Colonic mucosa (tissue), 4 donors: Measurements from ENCODE around the gene BMP7. TPM values are rescaled to one million over a fixed set of nuclear protein-coding genes. Genes with fewer than 3 reads are reported as not detected.
"Not testable (repeated sequence)": the region's sequence is repeated elsewhere in the genome, so short reads cannot be mapped to it uniquely, and the experiment has no call there.

Experiments used
- DNase-seq: peaks from one replicate; pipeline ENCODE4 v3.0.0-alpha.2; 2020
- H3K27ac ChIP-seq: fragments of 200-600 bp; one replicate; pipeline ENCODE4 v1.8.0; 2021
- H3K27me3 ChIP-seq: fragments of 200-600 bp; one replicate; pipeline ENCODE4 v1.8.0; 2021
- H3K36me3 ChIP-seq: fragments of 200-600 bp; one replicate; pipeline ENCODE4 v1.8.0; 2021
- H3K4me1 ChIP-seq: fragments of 200-600 bp; one replicate; pipeline ENCODE4 v1.8.0; 2021; ENCODE audit warnings: mild to moderate bottlenecking
- H3K4me3 ChIP-seq: fragments of 200-600 bp; one replicate; pipeline ENCODE4 v1.8.0; 2021
- H3K9ac ChIP-seq, 2 donors: one replicate each; pipeline ENCODE4 v1.7.0; 2013; ENCODE audit warnings: control low read depth in 2 of 2, low read depth in 2 of 2, low read length in 2 of 2
- H3K9me3 ChIP-seq: fragments of 200-600 bp; one replicate; pipeline ENCODE4 v1.8.0; 2021
- intact Hi-C: fragments of 100-400 bp; cut with DNase I; formaldehyde crosslinking; loops from one replicate; pipeline ENCODE4 v1.14.1; 2022
- total RNA-seq, 2 donors: library from RNA; stranded (reverse); fragmentation: NEBNext Ultra II Directional in 1 of 2; extraction: Animal tissue kit (Norgen Biotek cat#: 25700) in 1 of 2; gene quantifications; one replicate each; pipeline ENCODE4 v1.2.1, GENCODE V29; 2021
- TF ChIP-seq, protein P1 (sequence below): fragments of 200-600 bp; IDR thresholded peaks from one replicate; pipeline ENCODE4 v1.8.0; 2022; ENCODE audit warnings: antibody characterized with exemption, mild to moderate bottlenecking
- donor health status: healthy.
- donor health status: DM: no; HTN: no; CAD: no.
- donor health status: DM: no; HTN: no; CAD: no.

BMP7 gene
- total RNA-seq, 2 donors from 2014 or later = 1.3 to 3.2 TPM

DNA sequence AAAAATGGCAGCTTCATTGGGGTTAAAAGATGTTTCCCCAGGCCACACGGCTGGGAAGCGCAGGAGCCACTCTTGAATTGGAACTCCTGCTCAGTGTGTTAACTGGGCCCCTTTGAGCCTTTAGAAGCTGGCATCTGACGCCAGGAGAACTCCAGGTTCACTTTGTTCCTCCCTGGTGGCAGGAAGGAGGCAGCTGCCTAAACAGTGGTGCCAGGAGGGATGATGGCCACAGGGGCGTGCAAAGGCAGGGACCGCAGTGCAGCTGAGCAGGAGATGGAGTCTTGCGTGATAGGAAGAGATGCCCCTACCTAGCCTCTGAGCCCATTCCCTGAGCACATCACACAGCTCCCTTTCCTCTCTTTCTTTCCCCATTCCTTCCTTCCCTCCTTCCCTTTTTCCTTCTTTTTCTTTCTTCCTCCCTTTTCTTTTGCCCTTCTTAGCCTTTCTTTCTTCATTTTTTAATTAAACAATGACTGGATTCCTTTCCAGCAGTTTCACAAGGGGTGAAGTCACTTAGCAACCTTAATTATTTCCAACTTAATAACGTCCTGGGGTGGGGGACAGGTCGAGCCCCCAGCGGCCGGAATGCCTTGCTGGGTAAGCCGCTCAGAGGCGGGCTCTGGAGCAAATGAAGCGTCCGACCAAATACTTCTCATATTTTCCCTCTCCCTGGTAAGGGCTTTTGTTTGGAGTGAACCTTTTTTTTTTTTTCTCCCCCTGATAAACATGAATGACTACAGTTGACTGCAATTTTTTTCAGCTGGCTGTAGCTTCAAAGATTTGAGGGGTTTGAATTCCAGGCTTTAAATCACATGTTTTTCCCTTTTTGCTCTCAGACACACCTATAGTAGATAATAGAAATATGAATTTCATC, 20.8 kb upstream of the BMP7 start:
- Histone ChIP-seq H3K4me1 (no peaks in the 10 kb centered on the region), H3K36me3 (no peaks in the 10 kb centered on the region), H3K4me3 (no peak overlapping the region), H3K27me3 (no peaks in the 10 kb centered on the region), H3K9me3 (no peaks in the 10 kb centered on the region), H3K27ac (no peak overlapping the region), H3K9ac (no peak overlapping the region)
- intact Hi-C loops = no loop called here
- no peak for DNase-seq
- TF ChIP-seq, protein P1, sequence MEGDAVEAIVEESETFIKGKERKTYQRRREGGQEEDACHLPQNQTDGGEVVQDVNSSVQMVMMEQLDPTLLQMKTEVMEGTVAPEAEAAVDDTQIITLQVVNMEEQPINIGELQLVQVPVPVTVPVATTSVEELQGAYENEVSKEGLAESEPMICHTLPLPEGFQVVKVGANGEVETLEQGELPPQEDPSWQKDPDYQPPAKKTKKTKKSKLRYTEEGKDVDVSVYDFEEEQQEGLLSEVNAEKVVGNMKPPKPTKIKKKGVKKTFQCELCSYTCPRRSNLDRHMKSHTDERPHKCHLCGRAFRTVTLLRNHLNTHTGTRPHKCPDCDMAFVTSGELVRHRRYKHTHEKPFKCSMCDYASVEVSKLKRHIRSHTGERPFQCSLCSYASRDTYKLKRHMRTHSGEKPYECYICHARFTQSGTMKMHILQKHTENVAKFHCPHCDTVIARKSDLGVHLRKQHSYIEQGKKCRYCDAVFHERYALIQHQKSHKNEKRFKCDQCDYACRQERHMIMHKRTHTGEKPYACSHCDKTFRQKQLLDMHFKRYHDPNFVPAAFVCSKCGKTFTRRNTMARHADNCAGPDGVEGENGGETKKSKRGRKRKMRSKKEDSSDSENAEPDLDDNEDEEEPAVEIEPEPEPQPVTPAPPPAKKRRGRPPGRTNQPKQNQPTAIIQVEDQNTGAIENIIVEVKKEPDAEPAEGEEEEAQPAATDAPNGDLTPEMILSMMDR = no peak

DNA sequence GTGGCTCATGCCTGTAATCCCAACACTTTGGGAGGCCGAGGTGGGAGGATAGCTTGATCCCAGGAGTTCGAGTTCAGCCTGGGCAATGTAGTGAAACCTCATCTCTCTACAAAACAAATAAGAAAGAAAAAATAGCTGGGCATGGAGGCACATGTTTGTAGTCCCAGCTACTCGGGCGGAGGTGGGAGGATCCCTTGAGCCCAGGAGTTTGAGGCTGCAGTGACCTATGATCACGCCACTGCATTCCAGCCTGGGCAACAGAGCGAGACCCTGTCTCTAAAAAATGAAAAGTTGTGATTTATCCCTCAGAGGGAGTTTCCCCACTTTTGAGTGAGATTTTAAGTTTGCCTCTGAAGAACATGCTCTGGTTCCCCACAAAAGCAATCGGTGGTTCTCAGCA, 17.4 kb upstream of the BMP7 start:
- Histone ChIP-seq H3K4me1 (no peaks in the 10 kb centered on the region), H3K27ac (no peak overlapping the region), H3K4me3 (no peak overlapping the region), H3K36me3 (no peaks in the 10 kb centered on the region), H3K9me3 (no peaks in the 10 kb centered on the region), H3K9ac (no peak overlapping the region), H3K27me3 (no peaks in the 10 kb centered on the region)
- intact Hi-C loops = no loop called here
- DNase-seq = no peak
- TF ChIP-seq, protein P1 = no peak

DNA sequence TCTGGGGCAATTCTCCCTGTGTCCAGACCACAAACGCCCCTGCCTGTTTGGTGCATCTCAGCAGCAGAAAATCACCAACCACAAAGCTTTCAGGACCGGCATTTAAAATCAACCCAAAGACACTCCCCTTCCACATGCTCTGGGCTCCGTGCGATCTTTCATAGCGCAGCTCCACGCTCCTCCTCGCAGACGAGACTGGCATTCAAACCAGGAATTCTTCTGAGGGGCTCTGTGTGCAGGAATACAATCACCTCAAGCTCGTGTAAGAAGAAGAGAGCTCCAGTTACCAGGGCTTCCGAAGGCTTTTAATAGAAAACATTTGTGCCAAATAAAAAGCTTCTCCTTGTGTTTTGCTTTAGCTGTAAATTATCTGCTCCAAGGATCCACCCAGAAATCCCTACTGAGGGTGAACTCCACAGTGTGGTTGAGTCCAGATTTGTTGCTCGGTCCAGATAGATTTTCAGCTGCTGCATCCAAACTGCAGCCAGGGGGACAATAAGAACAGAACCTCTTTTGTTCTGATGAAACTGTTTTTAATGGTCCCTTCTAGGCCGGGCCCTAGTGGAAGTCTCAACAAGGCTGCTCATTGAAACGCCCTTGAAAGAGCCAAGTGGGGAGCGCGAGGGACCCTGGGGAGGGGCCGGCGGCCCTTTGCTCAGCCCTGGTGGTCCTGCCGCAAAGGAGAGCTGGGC, 16.4 kb upstream of the BMP7 start:
- TF ChIP-seq, protein P1 = no peak
- H3K4me1 ChIP-seq = no peaks in the 10 kb centered on the region
- no peak overlapping the region for H3K27ac ChIP-seq
- intact Hi-C loops = no loop called here
- H3K27me3 ChIP-seq = no peaks in the 10 kb centered on the region
- no peaks in the 10 kb centered on the region for H3K36me3 ChIP-seq
- no peak overlapping the region for H3K4me3 ChIP-seq
- no peak for DNase-seq
- H3K9ac ChIP-seq = no peak overlapping the region
- no peaks in the 10 kb centered on the region for H3K9me3 ChIP-seq

DNA sequence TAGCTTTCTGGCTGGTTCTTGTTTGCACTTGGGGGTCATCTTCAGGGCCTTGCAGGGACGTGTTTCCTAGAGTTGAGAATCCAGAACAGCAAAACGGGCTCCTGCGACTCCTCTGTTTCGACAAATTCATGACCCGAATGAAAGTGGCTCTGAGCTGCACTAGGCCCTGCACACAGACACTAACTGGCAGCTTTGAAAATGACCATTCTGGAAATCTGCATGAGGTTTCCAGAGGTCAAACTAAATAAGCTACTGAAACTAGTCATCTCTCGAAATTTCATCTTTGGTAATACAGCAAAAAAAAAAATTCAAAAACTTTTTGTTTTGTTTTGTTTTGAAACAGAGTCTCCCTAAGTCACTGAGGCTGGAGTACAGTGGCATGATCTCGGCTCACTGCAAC, 15.5 kb upstream of the BMP7 start:
- intact Hi-C loops = no loop called here
- no peak overlapping the region for H3K9ac ChIP-seq
- H3K4me3 ChIP-seq = no peak overlapping the region
- DNase-seq = no peak
- H3K27ac ChIP-seq = no peak overlapping the region
- H3K4me1 ChIP-seq = no peaks in the 10 kb centered on the region
- no peaks in the 10 kb centered on the region for H3K27me3 ChIP-seq
- no peaks in the 10 kb centered on the region for H3K9me3 ChIP-seq
- TF ChIP-seq, protein P1 = no peak
- H3K36me3 ChIP-seq = no peaks in the 10 kb centered on the region

DNA sequence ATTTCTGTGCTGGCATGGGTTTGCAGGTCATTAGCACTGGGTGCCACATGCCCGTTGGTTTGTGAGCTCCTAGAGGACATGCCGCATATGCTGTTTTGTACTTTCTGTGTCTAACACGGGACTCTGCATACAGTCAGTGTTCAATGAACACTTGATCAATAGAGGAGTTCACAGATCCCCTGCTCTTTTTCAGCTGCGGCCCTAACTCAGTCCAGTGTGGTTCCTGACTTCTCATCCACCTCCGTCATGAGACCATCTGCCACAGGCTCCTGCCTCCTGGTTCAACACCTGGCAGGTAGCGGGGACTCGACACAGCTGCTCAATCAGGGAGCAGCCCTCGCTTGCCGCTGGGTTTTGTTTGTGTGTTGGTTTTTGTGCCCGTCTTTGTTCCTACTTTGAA, 13.8 kb upstream of the BMP7 start:
- no peaks in the 10 kb centered on the region for H3K27me3 ChIP-seq
- H3K4me3 ChIP-seq = no peak overlapping the region
- no peak overlapping the region for H3K9ac ChIP-seq
- no peaks in the 10 kb centered on the region for H3K4me1 ChIP-seq
- intact Hi-C loops = no loop called here
- DNase-seq = no peak
- H3K27ac ChIP-seq = no peak overlapping the region
- TF ChIP-seq, protein P1 = no peak
- no peaks in the 10 kb centered on the region for H3K36me3 ChIP-seq
- no peaks in the 10 kb centered on the region for H3K9me3 ChIP-seq

- H3K27ac ChIP-seq, DNase-seq, H3K4me3 ChIP-seq, intact Hi-C loops, H3K4me1 ChIP-seq, H3K9me3 ChIP-seq, H3K27me3 ChIP-seq, H3K9ac ChIP-seq, H3K36me3 ChIP-seq: not testable (repeated sequence)
Measured at GRCh38 chr20:57279548-57279947, 13.1 kb upstream of the BMP7 start.
